Activated CD4-positive, alpha-beta memory T cell treated with anti-CD3 and anti-CD28 coated beads, Interleukin-2, amount 10 ng/mL, durations not matched to agents 7 days and 5 days (primary cell): Measurements from ENCODE around the gene MEG3. TPM values are rescaled to one million over a fixed set of nuclear protein-coding genes. Genes with fewer than 3 reads are reported as not detected.

ENCODE experiments used
- CTCF ChIA-PET: fragments of 350-600 bp; sonication (Branson Sonifier 250); formaldehyde crosslinking; loops from one replicate; lab custom pipeline; 2021; ENCODE audit warnings: antibody characterized with exemption, inconsistent platforms; lab: Charles Lee
- POLR2A ChIA-PET: fragments of 350-600 bp; sonication (Branson Sonifier 250); formaldehyde crosslinking; loops from one replicate; lab custom pipeline; 2021; ENCODE audit warnings: antibody characterized with exemption; lab: Charles Lee
- DNase-seq: peaks from one replicate; pipeline ENCODE4 v3.0.0-alpha.2; 2020
- H3K27ac Mint-ChIP-seq: one replicate; pipeline ENCODE4 v1.8.0; 2021; ENCODE audit warnings: mild to moderate bottlenecking, mixed read lengths
- H3K27me3 Mint-ChIP-seq: one replicate; pipeline ENCODE4 v1.8.0; 2021; ENCODE audit warnings: mixed read lengths
- H3K36me3 Mint-ChIP-seq: one replicate; pipeline ENCODE4 v1.8.0; 2021; ENCODE audit warnings: low read depth, mixed read lengths
- H3K4me1 Mint-ChIP-seq: one replicate; pipeline ENCODE4 v1.8.0; 2021; ENCODE audit warnings: mixed read lengths
- H3K4me3 Mint-ChIP-seq: one replicate; pipeline ENCODE4 v1.8.0; 2021; ENCODE audit warnings: mild to moderate bottlenecking, mixed read lengths
- H3K9me3 Mint-ChIP-seq: one replicate; pipeline ENCODE4 v1.8.0; 2021; ENCODE audit warnings: mixed read lengths
- total RNA-seq, 2 experiments: library from RNA; stranded (reverse); gene quantifications; one replicate each; pipeline ENCODE4 v1.2.3, GENCODE V29; 2021

The MEG3 gene
- total RNA-seq, 2 experiments from 2014 or later, result not detected

GRCh38 chr14:100835548-100836310, 9.8 kb downstream of the MEG3 start:
- no peak overlapping the region for H3K27ac Mint-ChIP-seq
- H3K36me3 Mint-ChIP-seq, result no peaks in the 10 kb centered on the region
- ChIA-PET POLR2A (no interaction called here), CTCF (no interaction called here)
- DNase-seq, result no peak
- no peaks in the 10 kb centered on the region for H3K27me3 Mint-ChIP-seq
- H3K9me3 Mint-ChIP-seq, result no peaks in the 10 kb centered on the region
- no peak overlapping the region for H3K4me3 Mint-ChIP-seq
- H3K4me1 Mint-ChIP-seq, result no peaks in the 10 kb centered on the region

- Mint-ChIP-seq H3K4me3 (no peak overlapping the region), H3K27me3 (no peaks in the 10 kb centered on the region), H3K27ac (no peak overlapping the region), H3K9me3 (no peaks in the 10 kb centered on the region), H3K4me1 (no peaks in the 10 kb centered on the region), H3K36me3 (no peaks in the 10 kb centered on the region)
- ChIA-PET POLR2A (no interaction called here), CTCF (no interaction called here)
- DNase-seq, result no peak
Measured at GRCh38 chr14:100836311-100836805, 10.4 kb downstream of the MEG3 start.

DNA sequence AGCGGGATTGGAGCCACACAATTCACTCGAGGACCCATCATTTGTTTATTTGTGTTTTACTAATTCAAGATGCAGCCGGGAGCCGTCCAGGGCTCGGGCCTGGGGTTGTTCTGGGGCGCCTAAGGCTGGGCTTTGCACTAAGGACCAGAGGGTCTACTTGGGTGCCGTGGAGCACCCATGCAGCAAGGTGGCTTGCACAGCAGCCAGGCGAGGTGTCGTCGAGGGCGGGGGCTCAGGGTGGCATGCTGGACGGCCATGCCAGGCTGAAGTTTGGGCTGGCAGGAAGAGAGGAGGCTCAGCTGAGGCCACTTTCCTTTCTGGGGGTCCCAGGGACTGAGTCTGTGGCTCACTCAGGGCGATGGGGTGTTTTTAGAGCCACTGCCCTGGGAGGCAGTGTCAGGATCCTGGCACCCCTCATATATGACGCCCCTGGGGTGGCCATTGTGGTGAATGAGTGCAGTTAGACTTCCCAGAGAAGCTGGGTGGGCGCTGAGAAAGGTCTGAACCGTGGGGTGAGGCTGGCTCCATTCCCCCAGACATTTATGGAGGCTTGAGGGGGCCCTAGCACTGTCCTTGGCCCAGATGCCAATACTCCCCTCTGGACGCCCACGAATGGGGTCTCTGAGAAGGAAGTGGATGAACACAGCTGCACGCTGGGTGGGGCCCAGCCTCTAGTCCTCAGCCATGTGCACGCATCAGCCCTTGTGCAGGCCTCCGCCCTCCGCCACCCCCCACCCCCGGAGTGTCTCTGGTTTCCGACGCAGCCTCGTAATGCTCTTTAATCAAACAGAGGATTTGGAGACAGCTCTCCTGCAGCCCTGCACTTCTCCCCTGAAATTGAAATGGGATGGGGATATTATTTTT, 11.3 kb downstream of the MEG3 start:
- CTCF ChIA-PET, result no interaction called here

DNA sequence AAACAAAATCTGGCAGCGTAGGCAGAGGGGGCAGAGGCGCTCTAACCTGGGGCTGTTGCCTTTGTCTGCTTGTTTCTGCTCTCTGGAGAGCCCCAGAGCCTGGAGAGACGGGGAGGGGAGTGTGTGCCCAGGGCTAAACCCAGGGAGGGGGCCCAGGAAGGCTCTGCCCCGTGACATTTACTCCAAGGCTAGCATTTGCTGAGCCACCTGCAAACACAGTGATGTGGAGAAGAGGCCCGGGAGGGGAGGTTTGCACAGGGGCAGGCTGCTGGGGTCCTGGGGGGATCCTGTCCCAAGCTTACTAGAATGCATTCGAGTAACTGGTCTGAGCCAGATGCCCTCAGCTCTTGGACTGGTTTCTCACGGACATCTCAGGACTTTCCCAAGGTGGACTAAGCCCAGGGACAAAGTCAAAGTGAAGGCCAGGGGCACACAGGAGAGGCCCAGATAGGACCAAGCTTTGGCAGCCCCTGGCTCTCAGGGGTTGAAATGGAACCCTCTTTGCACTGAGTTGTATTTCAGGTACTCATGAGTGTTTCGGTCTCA, 12.0 kb downstream of the MEG3 start:
- CTCF ChIA-PET, result no interaction called here
- DNase-seq, result no peak
- Mint-ChIP-seq H3K36me3 (no peaks in the 10 kb centered on the region), H3K27ac (no peak overlapping the region), H3K4me1 (no peaks in the 10 kb centered on the region), H3K9me3 (no peaks in the 10 kb centered on the region), H3K27me3 (no peaks in the 10 kb centered on the region), H3K4me3 (no peak overlapping the region)
- POLR2A ChIA-PET, result no interaction called here

More for the DNA sequence above, 11.3 kb downstream of the MEG3 start:
- Mint-ChIP-seq H3K4me3 (no peak overlapping the region), H3K4me1 (no peaks in the 10 kb centered on the region), H3K27ac (no peak overlapping the region), H3K9me3 (no peaks in the 10 kb centered on the region), H3K36me3 (no peaks in the 10 kb centered on the region), H3K27me3 (no peaks in the 10 kb centered on the region)
- POLR2A ChIA-PET, result no interaction called here
- no peak for DNase-seq

DNA sequence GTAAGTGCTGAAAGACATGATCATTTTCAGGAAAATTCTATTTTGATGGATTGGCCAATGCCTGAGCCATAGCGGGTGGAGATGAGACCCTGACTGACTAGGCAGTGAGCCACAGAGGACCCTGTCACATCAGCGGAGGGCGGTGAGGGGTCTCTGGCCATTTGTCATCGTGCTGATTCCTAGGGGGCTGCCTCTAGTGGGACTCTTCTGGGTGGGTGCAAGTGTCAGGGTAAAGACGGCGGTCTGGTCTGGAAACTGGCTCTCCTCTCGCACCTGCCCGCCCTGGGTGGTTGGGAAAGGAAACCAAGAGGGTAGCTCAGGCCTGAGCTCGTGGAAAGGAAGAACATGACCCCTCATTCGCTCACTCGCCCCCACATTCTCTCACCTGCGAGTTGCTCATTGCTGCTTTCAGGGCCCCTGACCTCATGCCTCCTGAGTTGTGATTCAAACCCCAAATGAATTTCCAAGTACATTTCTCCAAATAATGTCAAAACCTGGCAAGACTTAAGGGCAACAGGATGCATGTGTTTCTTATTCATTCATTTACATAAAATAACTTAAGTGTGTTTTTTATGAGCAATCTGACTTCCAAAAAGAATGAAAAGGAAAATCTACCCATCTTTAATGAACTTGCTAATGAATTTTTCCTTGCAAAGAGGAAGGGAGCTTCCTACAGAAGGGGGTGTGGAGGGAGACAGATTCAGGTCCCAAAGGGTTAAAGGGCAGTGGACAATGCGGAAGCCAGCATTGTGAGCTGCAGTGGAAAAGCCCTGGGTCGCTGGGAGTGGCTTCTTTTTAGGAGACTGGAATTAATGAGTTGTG, 12.8 kb downstream of the MEG3 start:
- ChIA-PET POLR2A (no interaction called here), CTCF (no interaction called here)
- H3K27ac Mint-ChIP-seq, result no peak overlapping the region
- H3K4me1 Mint-ChIP-seq, result no peaks in the 10 kb centered on the region
- DNase-seq, result no peak
- H3K4me3 Mint-ChIP-seq, result no peak overlapping the region
- H3K9me3 Mint-ChIP-seq, result no peaks in the 10 kb centered on the region
- H3K27me3 Mint-ChIP-seq, result no peaks in the 10 kb centered on the region
- H3K36me3 Mint-ChIP-seq, result no peaks in the 10 kb centered on the region

- no peak for DNase-seq
- H3K27ac Mint-ChIP-seq, result no peak overlapping the region
- ChIA-PET CTCF (no interaction called here), POLR2A (no interaction called here)
- no peaks in the 10 kb centered on the region for H3K27me3 Mint-ChIP-seq
- H3K9me3 Mint-ChIP-seq, result no peaks in the 10 kb centered on the region
- no peaks in the 10 kb centered on the region for H3K4me1 Mint-ChIP-seq
- H3K36me3 Mint-ChIP-seq, result no peaks in the 10 kb centered on the region
- no peak overlapping the region for H3K4me3 Mint-ChIP-seq
Measured at GRCh38 chr14:100839315-100839585, 13.3 kb downstream of the MEG3 start.

DNA sequence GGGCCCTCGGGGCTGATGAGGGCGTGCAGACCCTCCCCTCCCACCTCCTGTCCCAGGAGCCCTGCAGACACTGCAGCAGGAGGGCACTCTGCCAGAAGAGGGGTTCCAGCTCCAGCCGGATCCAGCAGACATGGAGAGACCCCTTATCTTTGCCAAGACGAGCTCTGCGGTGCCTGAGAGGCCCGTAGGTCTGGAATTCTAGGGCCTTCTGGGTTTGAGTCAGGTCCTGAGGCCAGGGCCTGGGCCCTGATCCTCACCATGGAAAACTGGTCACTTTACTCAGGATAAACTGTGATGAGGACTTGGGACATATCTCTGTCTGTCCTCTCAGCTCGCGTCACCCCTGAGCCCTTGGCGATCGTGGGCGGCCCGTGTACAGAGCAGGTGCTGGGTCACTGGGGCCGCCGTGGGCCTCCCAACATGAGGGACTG, 13.8 kb downstream of the MEG3 start:
- Mint-ChIP-seq H3K4me3 (no peak overlapping the region), H3K27ac (no peak overlapping the region), H3K9me3 (no peaks in the 10 kb centered on the region), H3K4me1 (no peaks in the 10 kb centered on the region), H3K36me3 (no peaks in the 10 kb centered on the region), H3K27me3 (no peaks in the 10 kb centered on the region)
- ChIA-PET POLR2A (no interaction called here), CTCF (no interaction called here)
- no peak for DNase-seq

DNA sequence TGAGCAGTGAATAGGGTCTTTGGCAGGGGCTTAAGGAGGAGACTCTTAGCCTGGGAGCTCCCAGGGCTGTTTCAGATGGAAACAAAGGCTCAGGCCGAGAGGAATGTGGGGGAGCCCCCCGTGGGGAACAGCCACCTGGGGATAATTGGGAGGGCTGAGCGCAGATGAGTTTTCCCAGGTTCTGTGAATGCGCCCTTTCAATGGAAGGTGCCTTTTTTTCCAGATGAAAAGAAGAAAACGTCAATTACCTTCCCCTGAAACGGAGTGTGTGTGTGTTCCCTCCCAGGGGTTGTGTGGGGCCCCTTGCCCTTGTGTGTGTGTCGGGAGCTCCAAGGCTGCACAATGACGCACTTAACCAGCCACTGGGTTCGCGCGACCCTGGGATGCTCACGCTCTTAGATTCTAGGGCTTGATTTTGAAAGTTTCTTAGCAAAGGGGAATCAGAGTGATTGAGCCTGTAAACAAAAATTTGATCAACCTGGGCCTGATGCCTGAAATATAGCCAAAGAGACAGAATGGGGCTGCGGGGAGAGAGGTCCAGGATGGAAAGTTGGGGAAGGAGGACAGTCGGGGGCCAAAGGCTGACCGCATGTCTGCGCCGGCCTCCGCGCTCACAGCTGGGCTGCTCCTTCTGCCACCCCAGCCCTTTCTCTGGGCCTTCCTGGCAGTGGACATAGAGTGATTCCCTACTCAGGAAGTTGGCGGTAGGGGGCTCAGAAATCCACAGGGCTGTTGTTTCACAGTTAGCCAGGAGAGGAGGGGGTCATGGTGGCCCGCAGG, 14.6 kb downstream of the MEG3 start:
- Mint-ChIP-seq H3K27me3 (no peaks in the 10 kb centered on the region), H3K4me1 (no peaks in the 10 kb centered on the region), H3K27ac (no peak overlapping the region), H3K36me3 (no peaks in the 10 kb centered on the region), H3K9me3 (no peaks in the 10 kb centered on the region), H3K4me3 (no peak overlapping the region)
- ChIA-PET POLR2A (no interaction called here), CTCF (no interaction called here)
- DNase-seq, result no peak

GRCh38 chr14:100841066-100841760, 15.3 kb downstream of the MEG3 start:
- Mint-ChIP-seq H3K27ac (no peak overlapping the region), H3K4me1 (no peaks in the 10 kb centered on the region), H3K27me3 (no peaks in the 10 kb centered on the region), H3K4me3 (no peak overlapping the region), H3K36me3 (no peaks in the 10 kb centered on the region), H3K9me3 (no peaks in the 10 kb centered on the region)
- POLR2A ChIA-PET, result no interaction called here
- CTCF ChIA-PET, result no interaction called here
- no peak for DNase-seq

- H3K36me3 Mint-ChIP-seq, result no peaks in the 10 kb centered on the region
Measured at GRCh38 chr14:100841761-100842403, 16.0 kb downstream of the MEG3 start.

DNA sequence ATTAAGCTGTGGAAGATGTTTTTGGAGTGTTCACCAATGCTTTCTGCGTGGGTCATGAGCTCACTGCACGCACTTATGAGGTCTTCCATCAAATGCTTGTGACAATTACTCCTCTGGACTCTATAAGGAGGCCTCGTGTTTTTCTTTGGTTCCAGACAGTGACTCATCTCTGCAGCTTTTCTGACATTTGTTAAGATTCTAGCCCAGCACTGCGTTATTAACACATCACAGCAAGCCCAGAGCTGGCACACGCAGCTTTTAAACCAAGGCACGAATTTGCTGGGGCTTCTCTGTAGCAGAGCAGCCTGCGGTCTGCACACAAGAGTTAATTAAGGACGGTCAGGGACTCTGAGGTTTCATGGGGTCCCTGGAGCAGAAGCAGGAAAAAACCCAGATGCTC, 16.9 kb downstream of the MEG3 start:
- POLR2A ChIA-PET, result no interaction called here
- H3K9me3 Mint-ChIP-seq, result no peaks in the 10 kb centered on the region
- CTCF ChIA-PET, result interaction anchor here (1.0 kb wide), 1 partner anchor 8 kb away, joined by 3 read pairs; no protein-coding TSS in a partner anchor
- H3K4me3 Mint-ChIP-seq, result no peak overlapping the region
- H3K4me1 Mint-ChIP-seq, result no peaks in the 10 kb centered on the region
- no peaks in the 10 kb centered on the region for H3K27me3 Mint-ChIP-seq
- no peak for DNase-seq
- no peaks in the 10 kb centered on the region for H3K36me3 Mint-ChIP-seq
- no peak overlapping the region for H3K27ac Mint-ChIP-seq

More at GRCh38 chr14:100841761-100842403, 16.0 kb downstream of the MEG3 start:
- ChIA-PET CTCF (no interaction called here), POLR2A (no interaction called here)
- Mint-ChIP-seq H3K4me3 (no peak overlapping the region), H3K9me3 (no peaks in the 10 kb centered on the region), H3K27me3 (no peaks in the 10 kb centered on the region), H3K27ac (no peak overlapping the region), H3K4me1 (no peaks in the 10 kb centered on the region)
- no peak for DNase-seq

DNA sequence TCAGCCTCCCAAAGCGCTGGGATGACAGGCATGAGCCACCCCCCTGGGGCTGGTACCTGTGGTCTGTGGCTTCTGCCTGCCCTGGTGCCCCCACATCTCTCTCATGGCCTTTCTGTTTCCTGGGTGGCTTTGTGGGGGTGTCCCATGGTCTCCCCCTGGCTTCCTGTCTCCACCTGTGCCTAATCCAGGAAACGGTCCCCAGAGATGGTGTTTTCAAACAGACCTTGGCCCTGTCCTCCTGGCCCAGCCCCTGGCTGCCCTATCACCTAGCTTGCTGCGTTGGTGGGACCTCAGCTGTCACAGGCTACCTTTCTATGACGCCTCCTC, 18.1 kb downstream of the MEG3 start:
- Mint-ChIP-seq H3K27ac (no peak overlapping the region), H3K9me3 (no peaks in the 10 kb centered on the region), H3K27me3 (no peaks in the 10 kb centered on the region), H3K4me1 (no peaks in the 10 kb centered on the region), H3K4me3 (no peak overlapping the region), H3K36me3 (no peaks in the 10 kb centered on the region)
- POLR2A ChIA-PET, result no interaction called here
- no peak for DNase-seq
- CTCF ChIA-PET, result no interaction called here
